Panc1 (cell line): ENCODE data around the gene TADA2B. TPM values are rescaled to one million over a fixed set of nuclear protein-coding genes. Genes with fewer than 3 reads are reported as not detected.

ENCODE experiments used
- ATAC-seq: fragments of 200-7000 bp; cut with Tn5 transposase; 2 replicates; pipeline ENCODE4 v1.9.1; 2020; ENCODE audit warnings: mild to moderate bottlenecking, moderate library complexity
- BruUV-seq: library from RNA; stranded (reverse); fragments of 400-500 nt; replicated peaks from 2 replicates; lab custom pipeline; 2021; lab: Mats Ljungman, UMichigan
- CTCF ChIA-PET: fragments of 300-600 bp; sonication (Branson Sonifier 250); formaldehyde crosslinking; loops from one replicate; lab custom pipeline; 2022; ENCODE audit warnings: antibody characterized with exemption; lab: Charles Lee
- POLR2A ChIA-PET: fragments of 300-600 bp; sonication (Branson Sonifier 250); formaldehyde crosslinking; loops from one replicate; lab custom pipeline; 2022; ENCODE audit warnings: antibody characterized with exemption; lab: Charles Lee
- DNase-seq: peaks from one replicate; pipeline ENCODE4 v3.0.0-alpha.2; 2010; ENCODE audit warnings: low read depth, low spot score
- H3K27ac ChIP-seq: 2 replicates; pipeline ENCODE4 v1.5.1; 2011; ENCODE audit warnings: mild to moderate bottlenecking, low read length, inconsistent platforms
- H3K27me3 ChIP-seq: fragments of 200-500 bp; sonication (Bioruptor generic); 2 replicates; pipeline ENCODE4 v1.6.0; 2014; ENCODE audit warnings: low read length, inconsistent platforms; ENCODE audit not compliant: control insufficient read depth, insufficient read depth
- H3K36me3 ChIP-seq: fragments of 200-500 bp; sonication (Bioruptor generic); 2 replicates; pipeline ENCODE4 v1.5.1; 2014; ENCODE audit warnings: inconsistent platforms, mild to moderate bottlenecking, low read length, moderate library complexity; ENCODE audit not compliant: control insufficient read depth, insufficient read depth
- H3K4me1 ChIP-seq: 2 replicates; pipeline ENCODE4 v1.5.1; 2011; ENCODE audit warnings: inconsistent platforms, mild to moderate bottlenecking, low read length, moderate library complexity; ENCODE audit not compliant: control insufficient read depth, insufficient read depth
- H3K4me3 ChIP-seq, 2 experiments: 2 replicates each; pipeline ENCODE4 v1.5.1; 2011 to 2012; ENCODE audit warnings: low read depth in 2 of 2, low read length in 2 of 2, mild to moderate bottlenecking in 2 of 2, inconsistent platforms in 1 of 2, moderate library complexity in 1 of 2
- H3K9me3 ChIP-seq: fragments of 200-500 bp; sonication (Bioruptor generic); 2 replicates; pipeline ENCODE4 v1.5.1; 2014; ENCODE audit warnings: low read depth, mild to moderate bottlenecking, inconsistent platforms, low read length, moderate library complexity; ENCODE audit not compliant: control insufficient read depth, insufficient read depth
- POLR2AphosphoS5 ChIP-seq: IDR thresholded peaks from 2 replicates; pipeline ENCODE4 v1.6.1; 2012; ENCODE audit warnings: mild to moderate bottlenecking, low read depth, low read length, moderate library complexity
- SIN3A ChIP-seq: IDR thresholded peaks from 2 replicates; pipeline ENCODE4 v1.6.1; 2012; ENCODE audit warnings: low read depth, mild to moderate bottlenecking, low read length, moderate library complexity, borderline replicate concordance; ENCODE audit not compliant: insufficient read depth
- TCF7L2 ChIP-seq: IDR thresholded peaks from 2 replicates; pipeline ENCODE4 v1.6.1; 2011; ENCODE audit warnings: mild to moderate bottlenecking, low read depth, low read length, inconsistent platforms
- in situ Hi-C: cut with HindIII; loops from 2 replicates; pipeline ENCODE4 v1.10.0; 2016; ENCODE audit warnings: low sequenced_read_pairs, low pct_unique_long_range_greater_than_20kb
- intact Hi-C: fragments of 100-400 bp; cut with micrococcal nuclease; formaldehyde crosslinking; loops from one replicate; pipeline ENCODE4 v1.10.0; 2022; ENCODE audit not compliant: unreplicated experiment
- total RNA-seq: library from RNA; stranded (reverse); gene quantifications from one replicate; pipeline ENCODE4 v1.2.1, GENCODE V29; 2021; ENCODE audit not compliant: unreplicated experiment
- TF ChIP-seq, protein P1 (sequence below), 2 experiments: IDR thresholded peaks; 2 replicates each; pipeline ENCODE4 v1.6.1; 2011 to 2012; ENCODE audit warnings: low read depth in 2 of 2, control low read depth in 1 of 2, low read length in 1 of 2, mild to moderate bottlenecking in 1 of 2, moderate library complexity in 1 of 2; ENCODE audit not compliant: insufficient read depth in 1 of 2
- TF ChIP-seq, protein P2 (sequence below): fragments of 450-650 bp; IDR thresholded peaks from 2 replicates; pipeline ENCODE4 v1.5.1; 2017; ENCODE audit warnings: mild to moderate bottlenecking

The TADA2B gene
- total RNA-seq, 1 experiment from 2014 or later = 17.6 TPM

DNA sequence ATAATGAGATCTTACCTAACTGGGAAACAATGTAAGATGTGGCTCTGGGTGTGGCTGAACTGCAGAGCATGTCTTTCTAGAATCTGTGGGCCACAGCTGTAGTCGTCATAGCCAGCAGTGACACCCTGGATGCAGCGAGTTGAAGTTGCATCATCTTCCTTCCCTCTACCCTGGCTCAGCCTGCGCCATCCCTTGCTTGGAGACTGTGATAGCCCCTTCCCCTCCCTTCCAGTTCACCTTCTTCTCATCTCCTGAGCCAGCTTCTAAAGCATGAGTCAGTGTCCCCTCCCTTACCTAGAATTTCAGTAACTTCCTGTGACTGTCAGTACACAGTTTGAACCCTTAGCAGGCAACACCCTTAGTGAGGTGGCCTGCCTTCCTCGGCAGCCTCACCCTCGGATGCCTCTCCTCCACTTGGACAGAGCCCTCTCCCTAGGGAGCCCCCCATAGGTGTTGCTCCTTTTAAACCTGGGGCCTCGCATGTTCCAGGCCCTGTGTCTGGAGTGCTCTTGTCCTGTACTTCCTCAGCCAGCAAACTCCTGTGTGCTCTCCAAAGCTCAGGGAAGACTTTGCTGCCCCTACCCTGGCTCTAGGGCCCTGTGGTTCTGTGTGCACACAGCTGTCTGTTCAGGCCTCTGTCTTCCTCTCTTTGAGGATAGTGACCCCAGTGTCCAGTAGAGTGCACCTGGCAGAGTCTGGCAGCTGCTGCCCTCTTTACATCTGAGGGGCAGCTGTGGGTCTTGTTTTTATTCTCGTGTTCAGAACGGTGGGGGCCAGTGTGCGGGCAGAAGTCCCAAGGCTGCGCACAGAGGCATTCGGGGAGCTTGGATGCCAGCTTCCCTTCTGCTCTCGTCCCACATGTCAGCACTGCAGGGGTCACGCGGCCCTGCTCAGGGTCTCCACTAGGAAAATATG, 43.7 kb upstream of the TADA2B start:
- Histone ChIP-seq H3K36me3 (peaks cover 8% of the 10 kb centered on the region), H3K27ac (no peak overlapping the region; the same call in 1 of the 2 replicates), H3K9me3 (no peaks in the 10 kb centered on the region), H3K4me3 (no peak overlapping the region), H3K4me1 (no peaks in the 10 kb centered on the region), H3K27me3 (no peaks in the 10 kb centered on the region)
- in situ Hi-C loops (no loop called here), intact Hi-C loops (no loop called here)
- POLR2A ChIA-PET = interaction anchor here (0.6 kb wide), 1 partner anchor 11 kb away, joined by 6 read pairs; no protein-coding TSS in a partner anchor
- CTCF ChIA-PET = no interaction called here
- DNase-seq (no peak), ATAC-seq (no peak)
- no peak for TF ChIP-seq SIN3A
- no peak for TF ChIP-seq POLR2AphosphoS5
- TF ChIP-seq, protein P1, sequence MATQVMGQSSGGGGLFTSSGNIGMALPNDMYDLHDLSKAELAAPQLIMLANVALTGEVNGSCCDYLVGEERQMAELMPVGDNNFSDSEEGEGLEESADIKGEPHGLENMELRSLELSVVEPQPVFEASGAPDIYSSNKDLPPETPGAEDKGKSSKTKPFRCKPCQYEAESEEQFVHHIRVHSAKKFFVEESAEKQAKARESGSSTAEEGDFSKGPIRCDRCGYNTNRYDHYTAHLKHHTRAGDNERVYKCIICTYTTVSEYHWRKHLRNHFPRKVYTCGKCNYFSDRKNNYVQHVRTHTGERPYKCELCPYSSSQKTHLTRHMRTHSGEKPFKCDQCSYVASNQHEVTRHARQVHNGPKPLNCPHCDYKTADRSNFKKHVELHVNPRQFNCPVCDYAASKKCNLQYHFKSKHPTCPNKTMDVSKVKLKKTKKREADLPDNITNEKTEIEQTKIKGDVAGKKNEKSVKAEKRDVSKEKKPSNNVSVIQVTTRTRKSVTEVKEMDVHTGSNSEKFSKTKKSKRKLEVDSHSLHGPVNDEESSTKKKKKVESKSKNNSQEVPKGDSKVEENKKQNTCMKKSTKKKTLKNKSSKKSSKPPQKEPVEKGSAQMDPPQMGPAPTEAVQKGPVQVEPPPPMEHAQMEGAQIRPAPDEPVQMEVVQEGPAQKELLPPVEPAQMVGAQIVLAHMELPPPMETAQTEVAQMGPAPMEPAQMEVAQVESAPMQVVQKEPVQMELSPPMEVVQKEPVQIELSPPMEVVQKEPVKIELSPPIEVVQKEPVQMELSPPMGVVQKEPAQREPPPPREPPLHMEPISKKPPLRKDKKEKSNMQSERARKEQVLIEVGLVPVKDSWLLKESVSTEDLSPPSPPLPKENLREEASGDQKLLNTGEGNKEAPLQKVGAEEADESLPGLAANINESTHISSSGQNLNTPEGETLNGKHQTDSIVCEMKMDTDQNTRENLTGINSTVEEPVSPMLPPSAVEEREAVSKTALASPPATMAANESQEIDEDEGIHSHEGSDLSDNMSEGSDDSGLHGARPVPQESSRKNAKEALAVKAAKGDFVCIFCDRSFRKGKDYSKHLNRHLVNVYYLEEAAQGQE (IDR thresholded peaks at IDR 0.05; ENCODE audit: insufficient read depth in 1 of 2, low read depth in 2 of 2, low read length in 1 of 2) = no peak
- no peak for TF ChIP-seq TCF7L2
- TF ChIP-seq, protein P2, sequence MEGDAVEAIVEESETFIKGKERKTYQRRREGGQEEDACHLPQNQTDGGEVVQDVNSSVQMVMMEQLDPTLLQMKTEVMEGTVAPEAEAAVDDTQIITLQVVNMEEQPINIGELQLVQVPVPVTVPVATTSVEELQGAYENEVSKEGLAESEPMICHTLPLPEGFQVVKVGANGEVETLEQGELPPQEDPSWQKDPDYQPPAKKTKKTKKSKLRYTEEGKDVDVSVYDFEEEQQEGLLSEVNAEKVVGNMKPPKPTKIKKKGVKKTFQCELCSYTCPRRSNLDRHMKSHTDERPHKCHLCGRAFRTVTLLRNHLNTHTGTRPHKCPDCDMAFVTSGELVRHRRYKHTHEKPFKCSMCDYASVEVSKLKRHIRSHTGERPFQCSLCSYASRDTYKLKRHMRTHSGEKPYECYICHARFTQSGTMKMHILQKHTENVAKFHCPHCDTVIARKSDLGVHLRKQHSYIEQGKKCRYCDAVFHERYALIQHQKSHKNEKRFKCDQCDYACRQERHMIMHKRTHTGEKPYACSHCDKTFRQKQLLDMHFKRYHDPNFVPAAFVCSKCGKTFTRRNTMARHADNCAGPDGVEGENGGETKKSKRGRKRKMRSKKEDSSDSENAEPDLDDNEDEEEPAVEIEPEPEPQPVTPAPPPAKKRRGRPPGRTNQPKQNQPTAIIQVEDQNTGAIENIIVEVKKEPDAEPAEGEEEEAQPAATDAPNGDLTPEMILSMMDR = no peak
- BruUV-seq = no TSS peak

DNA sequence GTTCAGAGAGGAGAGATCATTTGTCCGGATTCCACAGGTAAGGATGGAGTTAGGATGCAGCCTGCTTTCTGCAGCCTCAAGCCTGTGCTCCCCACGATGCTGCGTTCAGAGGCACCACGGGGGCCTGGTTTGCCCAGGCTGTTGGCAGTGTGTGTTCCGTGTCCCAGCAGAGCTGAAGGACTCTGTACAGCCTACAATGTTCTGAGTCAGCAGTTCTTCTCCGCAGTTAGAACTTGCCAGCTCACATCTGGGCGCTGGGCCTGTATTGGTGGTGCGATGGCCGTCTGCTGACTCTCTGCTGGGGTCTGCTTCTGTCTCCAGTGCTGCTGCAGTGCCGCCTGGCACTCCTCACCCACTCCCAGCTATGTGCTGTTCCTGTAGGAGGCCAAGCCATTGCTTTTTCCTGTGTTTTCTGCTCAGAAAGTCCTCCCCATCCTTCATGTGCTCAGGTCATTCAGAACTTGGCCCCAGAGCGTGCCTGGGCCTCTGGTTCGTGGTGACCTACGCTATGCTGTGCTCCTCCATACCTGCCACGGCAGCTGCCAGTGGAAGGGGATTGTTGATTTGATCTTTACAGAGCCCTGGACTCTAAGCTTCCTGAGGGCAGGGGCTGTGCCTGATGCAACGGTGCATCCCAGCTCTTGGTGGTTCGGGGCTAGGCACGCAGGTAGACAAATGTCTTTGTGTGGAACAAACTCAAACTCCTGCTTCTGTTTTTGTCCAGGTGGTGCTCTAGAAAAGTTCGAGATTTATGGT, 42.6 kb upstream of the TADA2B start:
- in situ Hi-C loops = no loop called here
- BruUV-seq = no TSS peak
- DNase-seq (no peak), ATAC-seq (no peak; the same call in 1 of the 2 replicates)
- Histone ChIP-seq H3K27me3 (no peaks in the 10 kb centered on the region), H3K9me3 (no peaks in the 10 kb centered on the region), H3K4me3 (no peak overlapping the region), H3K36me3 (peaks cover 6% of the 10 kb centered on the region), H3K27ac (no peak overlapping the region), H3K4me1 (no peaks in the 10 kb centered on the region)
- TF ChIP-seq, protein P1 (IDR thresholded peaks at IDR 0.05; ENCODE audit: insufficient read depth in 1 of 2, low read depth in 2 of 2, low read length in 1 of 2) = no peak
- CTCF ChIA-PET = no interaction called here
- POLR2A ChIA-PET = no interaction called here
- intact Hi-C loops = no loop called here
